Gastrocnemius medialis (tissue), 4 donors: ENCODE measurements around the gene VIL1.

ENCODE experiments used
- POLR2A ChIP-seq, 2 donors: fragments of 450-650 bp; IDR thresholded peaks; one replicate each; pipeline ENCODE4 v1.6.1; 2017; ENCODE audit warnings: antibody characterized with exemption in 2 of 2, mild to moderate bottlenecking in 2 of 2, moderate library complexity in 2 of 2
- TF ChIP-seq, protein P1 (sequence below), 5 experiments: fragments of 450-650 bp in 3 of 5; fragments of 200-600 bp in 2 of 5; sonication (generic) in 2 of 5; IDR thresholded peaks in 4 of 5; conservative IDR thresholded peaks in 1 of 5; 1 replicate in 4 of 5; 2 replicates in 1 of 5; pipeline ENCODE4 v1.5.1; 2016 to 2019; ENCODE audit warnings: antibody characterized with exemption in 5 of 5, mild to moderate bottlenecking in 3 of 5, moderate library complexity in 3 of 5

DNA sequence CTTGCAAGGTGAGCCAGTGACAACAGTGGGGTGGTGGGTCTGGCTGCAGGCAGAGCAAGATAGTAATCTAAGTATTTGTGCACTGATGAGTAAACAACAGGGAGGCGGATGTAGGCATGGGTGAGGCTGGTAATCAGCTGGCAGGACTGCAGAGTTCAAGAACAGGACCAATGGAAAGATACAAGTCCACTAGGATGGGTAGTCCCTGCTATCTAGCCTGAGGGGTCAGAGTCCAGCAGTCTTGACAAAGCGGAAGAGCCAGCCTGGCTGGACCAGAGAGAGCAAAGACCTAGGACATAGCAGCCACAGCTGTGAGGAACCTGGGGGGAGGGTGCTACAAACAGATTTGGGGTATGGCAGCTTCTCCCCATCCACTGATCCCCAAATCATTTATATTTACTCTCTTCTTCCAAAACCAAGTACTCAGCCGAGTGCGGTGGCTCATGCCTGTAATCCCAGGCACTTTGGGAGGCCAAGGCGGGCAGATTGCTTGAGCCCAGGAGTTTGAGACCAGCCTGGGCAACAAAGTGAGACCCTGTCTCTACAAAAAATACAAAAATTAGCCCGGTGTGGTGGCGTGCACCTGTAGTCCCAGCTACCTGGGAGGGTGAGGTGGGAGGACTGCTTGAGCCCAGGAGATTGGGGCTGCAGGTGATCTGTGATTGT, 25.9 kb downstream of the VIL1 start:
- TF ChIP-seq, protein P1, sequence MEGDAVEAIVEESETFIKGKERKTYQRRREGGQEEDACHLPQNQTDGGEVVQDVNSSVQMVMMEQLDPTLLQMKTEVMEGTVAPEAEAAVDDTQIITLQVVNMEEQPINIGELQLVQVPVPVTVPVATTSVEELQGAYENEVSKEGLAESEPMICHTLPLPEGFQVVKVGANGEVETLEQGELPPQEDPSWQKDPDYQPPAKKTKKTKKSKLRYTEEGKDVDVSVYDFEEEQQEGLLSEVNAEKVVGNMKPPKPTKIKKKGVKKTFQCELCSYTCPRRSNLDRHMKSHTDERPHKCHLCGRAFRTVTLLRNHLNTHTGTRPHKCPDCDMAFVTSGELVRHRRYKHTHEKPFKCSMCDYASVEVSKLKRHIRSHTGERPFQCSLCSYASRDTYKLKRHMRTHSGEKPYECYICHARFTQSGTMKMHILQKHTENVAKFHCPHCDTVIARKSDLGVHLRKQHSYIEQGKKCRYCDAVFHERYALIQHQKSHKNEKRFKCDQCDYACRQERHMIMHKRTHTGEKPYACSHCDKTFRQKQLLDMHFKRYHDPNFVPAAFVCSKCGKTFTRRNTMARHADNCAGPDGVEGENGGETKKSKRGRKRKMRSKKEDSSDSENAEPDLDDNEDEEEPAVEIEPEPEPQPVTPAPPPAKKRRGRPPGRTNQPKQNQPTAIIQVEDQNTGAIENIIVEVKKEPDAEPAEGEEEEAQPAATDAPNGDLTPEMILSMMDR (IDR thresholded peaks at IDR 0.05 in 4 of 5, conservative IDR thresholded peaks at IDR 0.05 in 1 of 5), result no peak
- TF ChIP-seq POLR2A (IDR thresholded peaks at IDR 0.05), result no peak
